ENCODE results near the gene TIGD7. TPM values are rescaled to one million over a fixed set of nuclear protein-coding genes. Genes with fewer than 3 reads are reported as not detected.

The TIGD7 gene
- total RNA-seq: 0.78 and 0.87 TPM in 2 replicates

GRCh38 chr16:3305109-3306068 lies at the start of gene TIGD7, which contains the start of gene ZNF75A:
TIGD7 (minus strand) TSS chr16:3305430; CDS start chr16:3300614, 4,816 bp downstream.
ZNF75A (plus strand) TSS chr16:3305497; CDS start chr16:3308429, 2,932 bp downstream.

GRCh38 chr16:3282730-3283542 lies 22.3 kb downstream of the TIGD7 start, which contains the start of gene ZNF263:
ZNF263 (plus strand) TSS chr16:3283491; CDS start chr16:3283819, 328 bp downstream.

GRCh38 chr16:3256146-3256865 lies 48.9 kb downstream of the TIGD7 start, which contains the start of gene MEFV:
MEFV (minus strand) TSS chr16:3256633; CDS start chr16:3256587, 46 bp downstream.

Other genes starting within 250 kb of the TIGD7 start
- gene IL32, start 239.8 kb downstream of the TIGD7 start, total RNA-seq: 6.5 and 25.3 TPM in 2 replicates
- gene ZSCAN10, start 206.1 kb downstream of the TIGD7 start, total RNA-seq: not detected in 2 replicates
- 22.3 and 22.7 TPM in 2 replicates for gene ZNF205, start 192.8 kb downstream of the TIGD7 start, total RNA-seq
- gene ZNF213, start 170.4 kb downstream of the TIGD7 start, total RNA-seq: 4.4 and 5.8 TPM in 2 replicates
- gene OR1F1, start 117.2 kb downstream of the TIGD7 start, total RNA-seq: not detected in 2 replicates
- gene ZNF200, start 70.3 kb downstream of the TIGD7 start, total RNA-seq: 3.7 and 8.1 TPM in 2 replicates
- 0.08 TPM in 2 replicates for gene MEFV, start 48.8 kb downstream of the TIGD7 start, total RNA-seq
- gene ZNF263, start 21.9 kb downstream of the TIGD7 start, total RNA-seq: 23.4 and 35.5 TPM in 2 replicates
- gene ZNF75A, start 67 bp upstream of the TIGD7 start, total RNA-seq: 11.2 and 11.8 TPM in 2 replicates
- not detected in 2 replicates for gene OR2C1, start 50.5 kb upstream of the TIGD7 start, total RNA-seq
- 8.3 and 14.7 TPM in 2 replicates for gene ZSCAN32, start 95.6 kb upstream of the TIGD7 start, total RNA-seq
- 4.9 and 5.6 TPM in 2 replicates for gene ZNF174, start 95.8 kb upstream of the TIGD7 start, total RNA-seq
- gene ZNF597, start 138.1 kb upstream of the TIGD7 start, total RNA-seq: 1.3 and 1.9 TPM in 2 replicates
- gene NAA60, start 138.2 kb upstream of the TIGD7 start, total RNA-seq: 14.4 and 18.9 TPM in 2 replicates
- not detected in 2 replicates for gene C16orf90, start 190.1 kb upstream of the TIGD7 start, total RNA-seq
- gene CLUAP1, start 195.6 kb upstream of the TIGD7 start, total RNA-seq: 6.5 and 12.2 TPM in 2 replicates

Measured in hair follicular keratinocyte (primary cell).